ENCODE results near the gene STK32A.
"Not testable (repeated sequence)": the region's sequence is repeated elsewhere in the genome, so short reads cannot be mapped to it uniquely, and the experiment has no call there.

Gene STK32A

GRCh38 chr5:147348451-147348850 lies 113.6 kb downstream of the STK32A start:
- DNase-seq: no peak

- DNase-seq: no peak
Measured at GRCh38 chr5:147349241-147349640, 114.4 kb downstream of the STK32A start.

DNA sequence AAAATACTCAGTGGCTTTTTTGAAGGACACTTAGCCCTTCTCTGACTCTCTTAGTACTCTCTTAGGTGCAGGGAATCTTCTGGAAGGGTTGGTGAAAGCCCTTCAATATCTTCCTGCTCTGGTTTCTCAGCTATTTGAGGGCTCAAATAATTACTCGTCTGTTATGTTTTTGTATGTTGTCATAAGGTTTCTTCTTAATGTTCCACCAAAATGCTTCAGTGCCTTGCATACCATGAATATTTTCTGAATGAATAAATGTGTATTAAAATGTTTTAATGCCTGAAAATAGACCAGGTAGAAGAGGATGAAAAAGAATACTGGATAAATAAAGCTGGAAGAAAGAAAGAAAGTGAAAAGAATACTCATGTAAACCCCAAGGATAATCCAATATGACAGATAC lies 124.3 kb downstream of the STK32A start:
- no peak for DNase-seq

DNA sequence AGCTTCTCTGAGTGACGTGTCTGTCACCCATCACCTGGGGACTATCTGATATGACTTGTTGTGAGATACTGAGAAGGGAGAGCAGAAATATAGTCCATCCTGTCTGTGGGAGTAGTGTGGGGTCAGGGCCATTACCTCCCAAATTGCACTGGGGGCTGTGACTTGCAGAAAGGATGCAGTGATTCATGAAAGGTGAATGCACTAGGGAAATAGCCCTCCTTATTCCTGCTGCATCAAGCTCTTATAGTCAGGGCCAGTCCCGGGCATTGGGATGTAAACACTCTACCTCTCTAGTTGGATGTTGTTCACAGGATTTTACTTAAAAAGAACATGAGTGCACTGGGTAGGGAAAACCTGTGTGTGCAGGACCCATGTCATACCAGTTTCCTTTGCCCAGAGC lies 124.8 kb downstream of the STK32A start:
- no peak for DNase-seq

GRCh38 chr5:147360816-147361215 lies 126.0 kb downstream of the STK32A start:
- DNase-seq: no peak

- DNase-seq: no peak
Measured at GRCh38 chr5:147361441-147362175, 126.8 kb downstream of the STK32A start.

DNA sequence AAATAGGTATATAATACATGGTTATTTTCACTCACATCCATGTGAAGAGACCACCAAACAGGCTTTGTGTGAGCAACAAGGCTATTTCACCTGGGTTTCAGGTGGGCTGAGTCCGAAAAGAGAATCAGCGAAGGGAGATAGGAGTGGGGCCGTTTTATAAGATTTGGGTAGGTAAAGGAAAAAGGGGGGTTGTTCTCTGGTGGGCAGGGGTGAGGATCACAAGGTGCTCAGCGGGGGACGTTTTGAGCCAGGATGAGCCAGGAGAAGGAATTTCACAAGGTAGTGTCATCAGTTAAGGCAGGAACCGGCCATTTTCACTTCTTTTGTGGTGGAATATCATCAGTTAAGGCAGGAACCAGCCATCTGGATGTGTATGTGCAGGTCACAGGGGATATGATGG lies 132.6 kb downstream of the STK32A start:
- not testable (repeated sequence) for DNase-seq

DNA sequence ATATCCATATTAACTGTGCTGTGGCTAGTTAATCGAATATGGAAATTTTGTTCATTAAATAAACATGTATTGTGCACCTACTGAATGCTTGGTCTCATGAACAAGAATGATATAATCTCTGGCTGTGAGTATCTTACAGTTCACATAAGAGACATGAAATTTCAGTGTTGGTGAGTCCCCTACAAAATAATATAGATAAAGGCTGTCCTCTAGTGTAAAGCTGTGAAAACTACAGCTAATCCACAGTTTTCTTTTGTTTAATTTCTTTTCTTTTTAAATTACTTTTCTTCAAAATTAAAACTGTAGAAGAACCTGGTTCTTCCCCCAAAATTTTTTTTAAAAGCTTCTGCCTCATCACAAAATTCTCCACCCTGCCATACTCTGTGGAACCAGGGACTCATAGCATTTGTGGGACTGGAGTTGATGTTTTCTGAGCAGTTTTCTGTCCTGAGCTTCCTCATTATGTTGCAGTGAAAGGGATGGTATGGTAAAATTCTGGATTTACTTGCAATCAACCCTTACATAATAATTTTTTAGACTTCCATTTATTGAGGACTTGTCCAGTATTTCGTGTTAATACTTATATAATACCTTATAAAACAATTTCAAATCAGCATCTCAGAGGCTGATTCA lies 135.0 kb downstream of the STK32A start:
- no peak for DNase-seq

- DNase-seq: no peak
Measured at GRCh38 chr5:147371290-147371689, 136.5 kb downstream of the STK32A start.

DNA sequence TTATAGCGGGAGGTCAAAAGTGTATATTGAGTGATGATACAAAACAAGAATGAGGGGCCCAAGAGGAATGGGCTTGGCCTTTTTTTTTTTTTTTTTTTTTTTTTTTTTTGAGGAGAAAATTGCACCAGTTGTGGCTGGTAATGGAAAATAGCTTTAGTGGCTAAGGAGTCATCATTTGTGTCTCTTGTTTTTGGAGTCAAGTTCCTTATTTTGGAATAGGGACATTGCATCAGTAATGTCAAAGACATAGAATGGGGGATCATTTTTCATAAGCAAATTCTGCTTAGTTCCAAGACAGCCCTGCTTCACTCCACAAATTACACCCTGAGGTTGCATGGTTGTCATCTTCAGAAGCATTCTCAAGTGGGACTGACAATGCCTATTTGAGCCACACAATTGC lies 137.4 kb downstream of the STK32A start:
- DNase-seq: no peak

GRCh38 chr5:147373328-147373727 lies 138.5 kb downstream of the STK32A start:
- no peak for DNase-seq

GRCh38 chr5:147375151-147375550 lies 140.3 kb downstream of the STK32A start:
- no peak for DNase-seq

DNA sequence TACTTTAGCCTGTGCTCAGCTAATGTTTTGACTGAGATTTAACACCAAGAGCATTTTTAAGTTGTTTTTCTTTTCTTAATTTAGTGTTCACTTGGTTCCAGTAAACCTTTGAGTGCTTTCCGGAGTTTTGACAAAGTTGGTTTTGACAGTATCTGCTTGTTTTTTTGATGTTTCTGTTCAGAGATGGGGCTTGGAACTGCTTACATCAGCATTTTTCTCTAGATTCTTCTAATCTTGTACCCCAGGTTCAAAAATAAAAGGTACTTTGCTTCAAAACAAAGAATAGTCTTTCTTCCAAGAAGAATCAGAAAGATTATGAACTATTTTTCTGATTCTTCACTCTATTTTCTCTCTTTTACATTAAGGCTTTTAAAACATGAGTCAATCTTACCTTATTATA lies 142.9 kb downstream of the STK32A start:
- DNase-seq: no peak

DNA sequence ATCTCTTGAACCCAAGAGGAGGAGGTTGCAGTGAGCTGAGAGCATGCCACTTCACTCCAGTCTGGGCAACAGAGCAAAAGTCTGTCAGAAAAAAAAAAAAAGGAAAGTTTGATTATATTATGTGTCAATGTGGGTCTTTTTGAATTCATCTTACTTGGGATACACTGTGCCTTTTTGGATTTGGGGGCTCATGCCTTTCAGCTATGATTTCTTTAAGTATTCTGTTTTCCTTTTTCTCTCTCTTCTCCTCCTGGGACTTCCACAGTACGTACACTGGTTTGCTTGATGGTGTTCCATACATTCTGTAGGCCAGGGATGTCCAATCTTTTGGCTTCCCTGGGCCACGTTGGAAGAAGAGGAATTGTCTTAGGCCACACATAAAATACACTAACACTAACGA lies 146.7 kb downstream of the STK32A start:
- no peak for DNase-seq

DNA sequence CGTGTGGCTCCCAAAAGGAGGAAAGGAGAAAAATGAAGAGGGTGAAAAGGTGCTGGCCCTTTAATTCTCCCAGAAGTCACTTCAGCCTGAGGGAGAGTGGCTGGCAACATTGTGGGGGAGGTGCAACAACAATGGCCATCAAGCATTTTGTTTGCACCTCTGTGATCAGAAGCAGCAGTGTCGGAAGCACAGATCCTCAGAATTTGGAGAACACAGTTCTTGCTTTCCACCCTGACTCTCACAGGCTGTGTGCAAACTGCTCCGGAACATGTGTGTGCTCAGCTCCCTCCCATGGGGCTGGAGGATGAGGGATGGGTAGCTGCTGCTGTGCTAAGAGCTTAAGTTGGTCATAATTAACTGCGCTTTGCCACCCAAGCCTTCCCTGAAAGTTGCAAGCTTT lies 147.9 kb downstream of the STK32A start:
- DNase-seq: no peak

DNA sequence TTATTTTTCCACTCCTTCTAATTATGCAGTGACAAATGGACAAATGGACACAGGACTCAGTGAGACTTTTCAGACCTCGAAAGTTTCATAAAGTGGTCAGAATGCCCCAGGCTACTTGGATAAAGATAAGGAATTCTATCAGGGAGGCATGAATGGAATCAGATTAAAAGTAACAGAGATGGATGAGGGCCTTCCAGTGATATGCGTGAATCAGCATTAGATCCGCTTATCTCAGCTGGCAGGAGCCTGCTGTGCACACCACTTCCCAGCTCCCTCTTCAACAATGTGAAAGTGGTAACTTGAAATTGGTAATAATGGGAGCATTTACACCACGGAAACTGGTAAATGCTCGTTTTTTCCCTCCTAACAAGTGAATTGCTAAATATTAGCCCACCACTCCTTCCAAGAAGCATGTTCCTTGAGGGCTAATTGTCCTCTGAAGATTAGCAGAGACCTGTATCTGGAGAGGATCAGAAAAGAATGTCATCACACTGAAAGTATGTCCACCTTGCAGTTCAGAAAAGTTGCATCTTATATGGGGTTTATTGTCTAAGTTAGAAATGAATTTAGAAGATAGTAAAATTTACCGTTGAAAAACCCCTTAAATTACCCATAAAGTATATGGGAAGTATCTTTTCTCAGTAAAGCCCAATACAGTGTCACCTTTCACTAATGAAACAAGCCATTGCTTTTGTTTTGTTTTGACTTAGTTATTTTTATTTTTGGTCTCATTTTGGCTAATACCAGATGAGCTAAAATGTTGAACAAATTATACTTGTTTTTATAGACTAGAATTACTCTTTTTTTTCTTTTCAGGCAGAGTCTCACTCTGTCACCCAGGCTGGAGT lies 149.7 kb downstream of the STK32A start:
- DNase-seq: no peak

GRCh38 chr5:147387109-147387508 lies 152.3 kb downstream of the STK32A start:
- DNase-seq: no peak

- DNase-seq: no peak
Measured at GRCh38 chr5:147388184-147389108, 153.6 kb downstream of the STK32A start.

- DNase-seq: no peak
Measured at GRCh38 chr5:147390654-147391225, 155.9 kb downstream of the STK32A start.

- DNase-seq: no peak
Measured at GRCh38 chr5:147391781-147392180, 157.0 kb downstream of the STK32A start.

- DNase-seq: no peak
Measured at GRCh38 chr5:147393874-147394672, 159.2 kb downstream of the STK32A start.
